NB4 (cell line): ENCODE measurements around the gene COL2A1.

Source experiments
- DNase-seq: peaks from one replicate; pipeline ENCODE4 v3.0.0; 2010; ENCODE audit warnings: low read depth
- H3K4me3 ChIP-seq: one replicate; pipeline ENCODE4 v1.5.1; 2011; ENCODE audit warnings: mild to moderate bottlenecking, low read depth, low read length, moderate library complexity
- MYC ChIP-seq: IDR thresholded peaks from 2 replicates; pipeline ENCODE4 v1.6.1; 2011; ENCODE audit warnings: low read depth, low read length
- POLR2A ChIP-seq: IDR thresholded peaks from 2 replicates; pipeline ENCODE4 v1.6.1; 2011; ENCODE audit warnings: mild to moderate bottlenecking; ENCODE audit not compliant: insufficient read length; ENCODE audit errors: extremely low read depth
- TF ChIP-seq, protein P1 (sequence below): IDR thresholded peaks from one replicate; pipeline ENCODE4 v1.5.1; 2012; ENCODE audit warnings: low read depth, low read length
- TF ChIP-seq, protein P2 (sequence below): IDR thresholded peaks from 2 replicates; pipeline ENCODE4 v1.6.1; 2011; ENCODE audit warnings: low read depth, low read length

COL2A1 gene

DNA sequence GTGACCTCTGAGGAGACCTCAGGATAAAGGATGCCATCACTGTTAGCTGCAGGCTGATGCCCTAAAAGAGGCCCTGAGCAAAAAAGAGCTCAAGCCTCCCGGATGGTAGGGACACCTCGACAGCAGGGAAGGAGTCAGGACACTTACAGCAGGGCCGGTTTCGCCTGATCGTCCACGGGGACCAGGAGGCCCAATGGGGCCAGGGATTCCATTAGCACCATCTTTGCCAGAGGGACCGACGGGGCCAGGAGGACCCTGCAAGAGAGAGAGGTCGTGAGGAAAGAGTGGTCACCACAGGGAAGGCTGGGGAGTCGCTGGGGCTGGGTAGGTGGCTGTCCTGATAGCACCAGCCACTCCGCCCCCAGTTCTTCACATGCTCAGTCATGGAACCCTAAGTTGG, 28.5 kb downstream of the COL2A1 start:
- H3K4me3 ChIP-seq, result no peak overlapping the region
- TF ChIP-seq MYC, result no peak
- TF ChIP-seq, protein P1, sequence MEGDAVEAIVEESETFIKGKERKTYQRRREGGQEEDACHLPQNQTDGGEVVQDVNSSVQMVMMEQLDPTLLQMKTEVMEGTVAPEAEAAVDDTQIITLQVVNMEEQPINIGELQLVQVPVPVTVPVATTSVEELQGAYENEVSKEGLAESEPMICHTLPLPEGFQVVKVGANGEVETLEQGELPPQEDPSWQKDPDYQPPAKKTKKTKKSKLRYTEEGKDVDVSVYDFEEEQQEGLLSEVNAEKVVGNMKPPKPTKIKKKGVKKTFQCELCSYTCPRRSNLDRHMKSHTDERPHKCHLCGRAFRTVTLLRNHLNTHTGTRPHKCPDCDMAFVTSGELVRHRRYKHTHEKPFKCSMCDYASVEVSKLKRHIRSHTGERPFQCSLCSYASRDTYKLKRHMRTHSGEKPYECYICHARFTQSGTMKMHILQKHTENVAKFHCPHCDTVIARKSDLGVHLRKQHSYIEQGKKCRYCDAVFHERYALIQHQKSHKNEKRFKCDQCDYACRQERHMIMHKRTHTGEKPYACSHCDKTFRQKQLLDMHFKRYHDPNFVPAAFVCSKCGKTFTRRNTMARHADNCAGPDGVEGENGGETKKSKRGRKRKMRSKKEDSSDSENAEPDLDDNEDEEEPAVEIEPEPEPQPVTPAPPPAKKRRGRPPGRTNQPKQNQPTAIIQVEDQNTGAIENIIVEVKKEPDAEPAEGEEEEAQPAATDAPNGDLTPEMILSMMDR, result no peak
- no peak for TF ChIP-seq POLR2A
- TF ChIP-seq, protein P2, sequence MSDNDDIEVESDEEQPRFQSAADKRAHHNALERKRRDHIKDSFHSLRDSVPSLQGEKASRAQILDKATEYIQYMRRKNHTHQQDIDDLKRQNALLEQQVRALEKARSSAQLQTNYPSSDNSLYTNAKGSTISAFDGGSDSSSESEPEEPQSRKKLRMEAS, result no peak
- no peak for DNase-seq

DNA sequence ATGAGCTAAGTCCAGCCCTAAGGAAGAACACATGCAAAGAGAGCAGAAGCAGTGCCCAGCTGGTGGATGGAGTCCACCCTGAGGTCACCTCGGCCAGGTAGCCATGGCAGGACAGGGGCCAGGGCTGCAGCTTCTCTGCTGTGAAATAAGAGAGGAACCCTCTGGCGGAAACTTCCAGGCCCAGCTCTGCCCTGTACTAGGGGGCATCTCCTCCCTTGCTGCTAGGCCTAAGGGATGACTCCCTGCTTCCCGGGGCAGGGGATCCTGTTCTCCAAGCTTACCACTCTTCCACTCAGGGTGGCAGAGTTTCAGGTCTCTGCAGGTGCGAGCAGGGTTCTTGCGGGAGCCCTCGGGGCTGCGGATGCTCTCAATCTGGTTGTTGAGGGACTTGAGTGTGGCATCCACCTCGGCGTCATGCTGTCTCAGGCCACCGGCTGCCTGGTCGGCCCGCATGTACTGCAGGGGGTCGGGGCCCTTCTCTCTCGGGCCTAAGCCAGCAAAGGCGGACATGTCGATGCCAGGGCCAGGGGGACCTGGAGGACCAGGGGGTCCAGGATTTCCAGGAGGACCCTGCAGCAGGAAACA, 29.1 kb downstream of the COL2A1 start:
- H3K4me3 ChIP-seq, result no peak overlapping the region
- TF ChIP-seq, protein P2, result no peak
- no peak for TF ChIP-seq POLR2A
- TF ChIP-seq, protein P1, result no peak
- TF ChIP-seq MYC, result no peak
- no peak for DNase-seq

DNA sequence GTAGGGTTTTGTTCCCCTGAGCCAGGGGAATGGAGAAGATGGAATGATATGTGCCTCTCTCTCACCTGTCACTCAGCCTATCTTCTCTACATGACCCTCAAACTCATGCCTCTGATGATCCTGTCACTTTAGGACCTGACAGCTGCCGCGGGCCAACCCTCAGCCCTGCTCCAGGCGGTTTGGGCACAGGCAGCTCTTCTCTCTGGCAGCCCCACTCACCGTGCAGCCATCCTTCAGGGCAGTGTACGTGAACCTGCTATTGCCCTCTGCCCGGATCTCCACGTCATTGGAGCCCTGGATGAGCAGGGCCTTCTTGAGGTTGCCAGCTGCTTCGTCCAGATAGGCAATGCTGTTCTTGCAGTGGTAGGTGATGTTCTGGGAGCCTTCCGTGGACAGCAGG, 30.4 kb downstream of the COL2A1 start:
- no peak overlapping the region for H3K4me3 ChIP-seq
- TF ChIP-seq, protein P1, result no peak
- TF ChIP-seq MYC (no peak), POLR2A (no peak)
- TF ChIP-seq, protein P2, result no peak

DNA sequence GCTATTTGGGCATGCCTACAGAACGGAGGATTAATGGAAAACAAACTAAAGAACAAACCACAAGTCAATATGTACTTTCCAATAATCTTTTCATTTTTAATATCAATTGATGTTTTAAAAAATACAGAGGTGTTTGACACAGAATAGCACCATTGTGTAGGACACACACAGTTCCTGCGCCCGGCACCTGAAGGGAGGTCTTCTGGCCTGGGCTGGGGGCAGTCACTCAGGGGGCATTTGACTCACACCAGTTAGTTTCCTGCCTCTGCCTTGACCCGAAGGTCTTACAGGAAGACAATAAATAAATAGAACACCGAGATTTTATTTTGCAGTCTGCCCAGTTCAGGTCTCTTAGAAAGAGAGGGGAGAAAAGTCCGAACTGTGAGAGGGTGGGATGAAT, 31.4 kb downstream of the COL2A1 start:
- no peak for DNase-seq
- H3K4me3 ChIP-seq, result no peak overlapping the region
- no peak for TF ChIP-seq MYC
- TF ChIP-seq, protein P1, result no peak
- TF ChIP-seq, protein P2, result no peak
- no peak for TF ChIP-seq POLR2A

More for the DNA sequence above, 30.4 kb downstream of the COL2A1 start:
- no peak for DNase-seq

DNA sequence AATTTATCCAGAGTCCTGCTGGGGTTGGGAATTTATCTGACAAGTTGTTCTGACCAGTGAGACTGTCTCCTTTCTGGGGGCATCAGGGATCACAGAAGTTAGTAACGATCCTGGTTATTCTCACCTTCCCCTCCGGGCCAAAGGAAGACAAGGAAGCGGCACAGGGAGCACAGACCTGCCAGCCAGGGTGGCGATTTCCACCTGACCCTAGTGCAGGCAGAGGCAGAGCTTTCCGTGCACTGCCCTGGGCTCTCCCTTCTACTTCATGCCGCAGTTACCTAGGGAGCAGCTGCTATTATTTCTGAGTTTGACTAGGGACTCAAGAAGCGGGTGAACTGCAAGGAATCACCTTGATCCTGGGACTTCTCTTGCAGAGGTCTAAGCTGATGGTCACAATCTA, 33.4 kb downstream of the COL2A1 start:
- no peak for DNase-seq
- H3K4me3 ChIP-seq, result no peak overlapping the region
- TF ChIP-seq, protein P2, result no peak
- TF ChIP-seq MYC, result no peak
- TF ChIP-seq, protein P1, result no peak

DNA sequence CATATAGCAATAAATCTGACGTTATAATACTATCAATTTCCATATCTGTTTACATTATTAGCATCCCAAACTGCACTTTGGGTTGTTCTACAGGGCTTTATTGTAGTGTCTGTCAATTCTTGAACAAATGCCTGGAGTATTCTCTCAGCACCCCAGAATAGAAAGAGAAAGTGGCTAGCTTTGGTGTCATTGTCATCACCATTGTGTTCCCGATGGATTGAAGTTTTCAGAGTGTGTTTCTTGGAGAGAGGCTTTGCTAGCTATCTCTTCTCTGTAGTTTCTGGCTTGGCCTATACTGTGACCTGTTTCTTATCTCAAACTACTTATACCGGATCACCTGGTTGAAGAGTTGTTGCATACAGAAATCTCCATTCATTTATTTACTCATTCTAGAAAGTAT, 34.4 kb downstream of the COL2A1 start:
- DNase-seq, result no peak
- TF ChIP-seq, protein P1, result no peak
- TF ChIP-seq POLR2A, result no peak
- TF ChIP-seq MYC, result no peak
- TF ChIP-seq, protein P2, result no peak
- H3K4me3 ChIP-seq, result no peak overlapping the region
